ENCODE data around the gene ADAMTS3.

Gene ADAMTS3

GRCh38 chr4:72566464-72566972, 2.5 kb downstream of the ADAMTS3 start:
- no peak for TF ChIP-seq CTCF (IDR thresholded peaks at IDR 0.05; ENCODE audit: low read depth, low read length, missing control alignments)

GRCh38 chr4:72564789-72565188, 4.2 kb downstream of the ADAMTS3 start:
- H3K4me3 ChIP-seq (ENCODE audit: low read depth, low read length): no peak overlapping the region
- no peak for TF ChIP-seq CTCF (IDR thresholded peaks at IDR 0.05; ENCODE audit: low read depth, low read length, missing control alignments)
- no peak for DNase-seq (ENCODE audit: low read depth)

More at GRCh38 chr4:72566464-72566972, 2.5 kb downstream of the ADAMTS3 start:
- no peak overlapping the region for H3K4me3 ChIP-seq (ENCODE audit: low read depth, low read length)
- no peak for DNase-seq (ENCODE audit: low read depth)

GRCh38 chr4:72564184-72564583, 4.8 kb downstream of the ADAMTS3 start:
- no peak overlapping the region for H3K4me3 ChIP-seq (ENCODE audit: low read depth, low read length)
- TF ChIP-seq CTCF (IDR thresholded peaks at IDR 0.05; ENCODE audit: low read depth, low read length, missing control alignments): no peak
- DNase-seq (ENCODE audit: low read depth): no peak

GRCh38 chr4:72558655-72559054, 10.4 kb downstream of the ADAMTS3 start:
- no peak overlapping the region for H3K4me3 ChIP-seq (ENCODE audit: low read depth, low read length)
- DNase-seq (ENCODE audit: low read depth): no peak
- no peak for TF ChIP-seq CTCF (IDR thresholded peaks at IDR 0.05; ENCODE audit: low read depth, low read length, missing control alignments)

- no peak for TF ChIP-seq CTCF (IDR thresholded peaks at IDR 0.05; ENCODE audit: low read depth, low read length, missing control alignments)
Observed at GRCh38 chr4:72557021-72557420, 12.0 kb downstream of the ADAMTS3 start.

GRCh38 chr4:72555377-72555831, 13.6 kb downstream of the ADAMTS3 start:
- TF ChIP-seq CTCF (IDR thresholded peaks at IDR 0.05; ENCODE audit: low read depth, low read length, missing control alignments): no peak
- no peak for DNase-seq (ENCODE audit: low read depth)
- no peak overlapping the region for H3K4me3 ChIP-seq (ENCODE audit: low read depth, low read length)

More at GRCh38 chr4:72557021-72557420, 12.0 kb downstream of the ADAMTS3 start:
- no peak for DNase-seq (ENCODE audit: low read depth)
- H3K4me3 ChIP-seq (ENCODE audit: low read depth, low read length): no peak overlapping the region
